GM12878 (cell line): ENCODE data around the gene SLC50A1. TPM values are rescaled to one million over a fixed set of nuclear protein-coding genes. Genes with fewer than 3 reads are reported as not detected.

Source experiments
- CTCF ChIP-seq, 3 experiments: IDR thresholded peaks in 2 of 3; conservative IDR thresholded peaks in 1 of 3; 2 replicates each; pipeline ENCODE4 v1.5.1; 2011; ENCODE audit warnings: low read depth in 3 of 3, low read length in 3 of 3, mild to moderate bottlenecking in 3 of 3, control low read depth in 2 of 3, moderate library complexity in 2 of 3, inconsistent platforms in 1 of 3, mixed read lengths in 1 of 3; ENCODE audit not compliant: control insufficient read depth in 2 of 3, insufficient read depth in 1 of 3; ENCODE audit errors: extremely low read depth in 1 of 3
- E2F8 ChIP-seq: fragments of 450-650 bp; IDR thresholded peaks from 2 replicates; pipeline ENCODE4 v1.6.1; 2018; ENCODE audit warnings: mild to moderate bottlenecking, low read depth, moderate library complexity; ENCODE audit not compliant: partially characterized antibody
- E4F1 ChIP-seq: fragments of 450-650 bp; IDR thresholded peaks from 2 replicates; pipeline ENCODE4 v1.6.1; 2018; ENCODE audit warnings: borderline replicate concordance, mild to moderate bottlenecking; ENCODE audit not compliant: partially characterized antibody
- ELK1 ChIP-seq: IDR thresholded peaks from 2 replicates; pipeline ENCODE4 v1.6.1; 2012; ENCODE audit warnings: low read depth, low read length, improper control_type of control experiment
- YY1 ChIP-seq: IDR thresholded peaks from 2 replicates; pipeline ENCODE4 v1.6.1; 2011; ENCODE audit warnings: low read depth, mild to moderate bottlenecking, low read length
- polyA plus RNA-seq, 11 experiments: library from polyadenylated mRNA; depleted of rRNA in 4 of 11; unstranded in 6 of 11; stranded (reverse) in 5 of 11; fragments of >200 nt; fragmentation: Nextera tagmentation in 4 of 11; fragmentation: Illumina TruSeq in 1 of 11; extraction: Ambion mirVana in 4 of 11; extraction: Trizol in 1 of 11; gene quantifications; 1 replicate in 1 of 11; 2 replicates in 10 of 11; pipeline versions ENCODE4 v1.2.1 to v1.2.3, GENCODE V29; 2011 to 2016; ENCODE audit warnings: inconsistent platforms in 2 of 11, missing spikeins in 2 of 11, low read depth in 1 of 11
- total RNA-seq, 4 experiments: library from RNA; depleted of rRNA in 3 of 4; stranded (reverse); fragments of >200 nt in 3 of 4; fragmentation: Illumina TruSeq in 1 of 4; extraction: Trizol in 1 of 4; gene quantifications; 2 replicates each; pipeline versions ENCODE4 v1.2.1 to v1.2.3, GENCODE V29; 2013 to 2021

Gene SLC50A1
- total and polyA plus RNA-seq, 10 of the 15 experiments (the other 5 are each of a cell fraction or from before 2014, with no cell fraction given), result 32.5 to 85.6 (median 54.0) TPM

- TF ChIP-seq ELK1 (no peak), E2F8 (no peak), CTCF (IDR thresholded peaks at IDR 0.05 in 2 of 3, conservative IDR thresholded peaks at IDR 0.05 in 1 of 3; ENCODE audit: control insufficient read depth in 2 of 3, extremely low read depth in 1 of 3, insufficient read depth in 1 of 3, low read depth in 3 of 3, low read length in 3 of 3) (no peak), YY1 (no peak), E4F1 (no peak)
- TF ChIP-seq, all 136 proteins: peak for 0
Measured at GRCh38 chr1:155099331-155099730, 36.3 kb upstream of the SLC50A1 start (continued).
